GM19238 (cell line): ENCODE measurements around the gene CHML.
"Not testable (repeated sequence)": the region's sequence is repeated elsewhere in the genome, so short reads cannot be mapped to it uniquely, and the experiment has no call there.

Source experiments
- DNase-seq: peaks from one replicate; pipeline ENCODE4 v3.0.0; 2011; ENCODE audit warnings: low spot score; ENCODE audit not compliant: insufficient read length

CHML gene

GRCh38 chr1:241640149-241640866 is at the start of gene CHML, which contains the start of gene OPN3:
TSS of gene CHML (minus strand) at chr1:241640369. CDS start at chr1:241635766, 4,603 bp downstream.
TSS of gene OPN3 (minus strand) at chr1:241640369. CDS start at chr1:241640254, 115 bp downstream.
- DNase-seq, result peak; percentile 91

GRCh38 chr1:241688940-241689368 is 48.8 kb upstream of the CHML start:
- DNase-seq, result no peak

GRCh38 chr1:241684108-241684507 is 43.9 kb upstream of the CHML start:
- no peak for DNase-seq

- no peak for DNase-seq
Measured at GRCh38 chr1:241682921-241683320, 42.8 kb upstream of the CHML start.

- DNase-seq, result not testable (repeated sequence)
Measured at GRCh38 chr1:241681861-241682448, 41.8 kb upstream of the CHML start.

- no peak for DNase-seq
Measured at GRCh38 chr1:241679961-241680360, 39.8 kb upstream of the CHML start.

GRCh38 chr1:241679404-241679803 is 39.2 kb upstream of the CHML start:
- no peak for DNase-seq

- no peak for DNase-seq
Measured at GRCh38 chr1:241678536-241678935, 38.4 kb upstream of the CHML start.

GRCh38 chr1:241677201-241677600 is 37.0 kb upstream of the CHML start:
- DNase-seq, result peak; percentile 16

- no peak for DNase-seq
Measured at GRCh38 chr1:241675983-241676382, 35.8 kb upstream of the CHML start.

GRCh38 chr1:241674805-241675384 is 34.7 kb upstream of the CHML start:
- DNase-seq, result no peak

- DNase-seq, result no peak
Measured at GRCh38 chr1:241672301-241672700, 32.1 kb upstream of the CHML start.

GRCh38 chr1:241666419-241666818 is 26.2 kb upstream of the CHML start:
- DNase-seq, result no peak

GRCh38 chr1:241660424-241660972 is 20.3 kb upstream of the CHML start:
- no peak for DNase-seq

GRCh38 chr1:241659016-241659415 is 18.8 kb upstream of the CHML start:
- DNase-seq, result not testable (repeated sequence)

GRCh38 chr1:241658081-241658793 is 18.1 kb upstream of the CHML start:
- DNase-seq, result no peak

- no peak for DNase-seq
Measured at GRCh38 chr1:241654641-241655040, 14.5 kb upstream of the CHML start.

- no peak for DNase-seq
Measured at GRCh38 chr1:241654019-241654418, 13.8 kb upstream of the CHML start.

- no peak for DNase-seq
Measured at GRCh38 chr1:241652012-241652411, 11.8 kb upstream of the CHML start, which contains the start of gene WDR64. TSS of gene WDR64 (plus strand) at chr1:241652281. CDS start at chr1:241652485, 204 bp downstream.

GRCh38 chr1:241648159-241648558 is 8.0 kb upstream of the CHML start:
- no peak for DNase-seq

GRCh38 chr1:241647658-241648057 is 7.5 kb upstream of the CHML start:
- DNase-seq, result no peak
